ENCODE results near the gene DOCK1. TPM values are rescaled to one million over a fixed set of nuclear protein-coding genes. Genes with fewer than 3 reads are reported as not detected.

The DOCK1 gene
- polyA plus RNA-seq, 1 of the 3 experiments (the other 2 are of a cell fraction) = 15.5 TPM

GRCh38 chr10:126932516-126932915 is 27.3 kb downstream of the DOCK1 start (continued):
- TF ChIP-seq IRF3 (IDR thresholded peaks at IDR 0.05; ENCODE audit: low read depth, low read length) (no peak), SMC3 (IDR thresholded peaks at IDR 0.05; ENCODE audit: low read depth, low read length) (no peak), CHD2 (IDR thresholded peaks at IDR 0.05; ENCODE audit: low read length, partially characterized antibody) (no peak), EZH2phosphoT487 (IDR thresholded peaks at IDR 0.05; ENCODE audit: borderline replicate concordance, low read depth) (no peak)

GRCh38 chr10:126933116-126933515 is 27.9 kb downstream of the DOCK1 start:
- no peaks in the 10 kb centered on the region for H3K9me2 ChIP-seq
- peaks cover 9 to 18% of the 10 kb centered on the region in 2 experiments; a peak in 3 of 4 replicates for H3K4me1 ChIP-seq (ENCODE audit: control insufficient read depth in 1 of 2, insufficient read depth in 2 of 2, low read depth in 1 of 2, low read length in 1 of 2)
- H3K27me3 ChIP-seq (ENCODE audit: insufficient read depth) = no peaks in the 10 kb centered on the region
- H3F3A ChIP-seq (replicated peaks; ENCODE audit: insufficient read depth) = peaks cover 20% of the 10 kb centered on the region
- no peak overlapping the region for H3K4me3 ChIP-seq (ENCODE audit: low read depth in 2 of 2, low read length in 1 of 2)
- CTCF ChIA-PET = interaction anchor here (1.1 kb wide), 1 partner anchor 951 kb away, joined by 4 read pairs; no protein-coding TSS in a partner anchor
- H2AFZ ChIP-seq (ENCODE audit: low read depth) = no peak overlapping the region
- no peak for DNase-seq
- H3K27ac ChIP-seq (ENCODE audit: low read depth in 2 of 2, low read length in 1 of 2) = no peak overlapping the region
- POLR2A ChIA-PET = no interaction called here
- H3K4me2 ChIP-seq = no peak overlapping the region
- H3K79me2 ChIP-seq (ENCODE audit: insufficient read depth) = peaks cover 95% of the 10 kb centered on the region
- H4K20me1 ChIP-seq (ENCODE audit: insufficient read depth) = peaks cover 76% of the 10 kb centered on the region
- peaks cover 4 to 8% of the 10 kb centered on the region in 2 experiments for H3K36me3 ChIP-seq (replicated peaks in 1 of 2; ENCODE audit: control insufficient read depth in 1 of 2, insufficient read depth in 2 of 2, low read length in 1 of 2)
- WGBS (ENCODE audit: low lambda C conversion rate) = 97% methylated on average over 4 of the region's 4 CpGs
- H3K9ac ChIP-seq = no peak overlapping the region
- no peak for TF ChIP-seq SMC3 (IDR thresholded peaks at IDR 0.05; ENCODE audit: low read depth, low read length)
- no peak for TF ChIP-seq TAF1 (IDR thresholded peaks at IDR 0.05; ENCODE audit: borderline replicate concordance, low read depth, low read length)
- no peak for TF ChIP-seq MAX (IDR thresholded peaks at IDR 0.05; ENCODE audit: low read depth)
- TF ChIP-seq GABPA (IDR thresholded peaks at IDR 0.05; ENCODE audit: low read depth) = no peak
- no peak for TF ChIP-seq ZBTB33 (IDR thresholded peaks at IDR 0.05; ENCODE audit: borderline replicate concordance, low read depth)
- no peak for TF ChIP-seq ELF1 (IDR thresholded peaks at IDR 0.05)
- no peak for TF ChIP-seq EP300 (IDR thresholded peaks at IDR 0.05; ENCODE audit: borderline replicate concordance in 1 of 2, low read depth in 1 of 2, low read length in 1 of 2)
- no peak for TF ChIP-seq CTCF (IDR thresholded peaks at IDR 0.05)
- TF ChIP-seq FOSL2 (IDR thresholded peaks at IDR 0.05; ENCODE audit: borderline replicate concordance, low read depth) = no peak
- TF ChIP-seq NFIC (IDR thresholded peaks at IDR 0.05; ENCODE audit: borderline replicate concordance) = no peak
- TF ChIP-seq RCOR1 (IDR thresholded peaks at IDR 0.05; ENCODE audit: low read length) = no peak
- TF ChIP-seq USF2 (IDR thresholded peaks at IDR 0.05; ENCODE audit: borderline replicate concordance, low read depth, low read length) = no peak
- TF ChIP-seq SIN3A (IDR thresholded peaks at IDR 0.05; ENCODE audit: borderline replicate concordance, low read depth, low read length) = no peak
- no peak for TF ChIP-seq RAD21 (IDR thresholded peaks at IDR 0.05; ENCODE audit: low read length)
- no peaks in the 10 kb centered on the region for H3K9me3 ChIP-seq

Measured in SK-N-SH (cell line).